Sigmoid colon (tissue), 7 donors: ENCODE measurements around the gene ZNF710. TPM values are rescaled to one million over a fixed set of nuclear protein-coding genes. Genes with fewer than 3 reads are reported as not detected.

Source experiments
- DNase-seq: peaks from one replicate; pipeline ENCODE4 v3.0.0-alpha.2; 2019
- H3K27ac ChIP-seq, 4 donors: fragments of 200-600 bp; sonication (generic); one replicate each; pipeline ENCODE4 v1.5.1; 2016 to 2019; ENCODE audit warnings: mild to moderate bottlenecking in 1 of 4
- H3K27me3 ChIP-seq, 3 donors: fragments of 200-600 bp; sonication (generic); one replicate each; pipeline ENCODE4 v1.5.1; 2019; ENCODE audit warnings: mild to moderate bottlenecking in 1 of 3
- H3K36me3 ChIP-seq, 4 donors: fragments of 200-600 bp; sonication (generic); one replicate each; pipeline ENCODE4 v1.5.1; 2016 to 2019
- H3K4me1 ChIP-seq, 4 donors: fragments of 200-600 bp; sonication (generic); one replicate each; pipeline ENCODE4 v1.5.1; 2017 to 2019
- H3K4me3 ChIP-seq, 4 donors: fragments of 200-600 bp; sonication (generic); one replicate each; pipeline ENCODE4 v1.5.1; 2017 to 2019; ENCODE audit warnings: mild to moderate bottlenecking in 2 of 4, moderate library complexity in 1 of 4
- H3K9me3 ChIP-seq, 4 donors: fragments of 200-600 bp in 3 of 4; sonication (generic) in 3 of 4; one replicate each; pipeline versions ENCODE4 v1.5.1 to v1.6.1; 2013 to 2019
- CTCF ChIP-seq, 4 experiments: fragments of 450-650 bp in 3 of 4; fragments of 200-600 bp in 1 of 4; IDR thresholded peaks; one replicate each; pipeline ENCODE4 v1.5.1; 2016 to 2019; ENCODE audit warnings: antibody characterized with exemption in 4 of 4, mild to moderate bottlenecking in 3 of 4, moderate library complexity in 2 of 4
- EP300 ChIP-seq, 4 donors: sonication (generic); formaldehyde crosslinking; IDR thresholded peaks; one replicate each; pipeline ENCODE4 v1.6.1; 2017; ENCODE audit warnings: antibody characterized with exemption in 4 of 4
- POLR2A ChIP-seq, 2 donors: fragments of 450-650 bp; IDR thresholded peaks; one replicate each; pipeline ENCODE4 v1.6.1; 2016; ENCODE audit warnings: antibody characterized with exemption in 2 of 2, mild to moderate bottlenecking in 2 of 2, moderate library complexity in 2 of 2
- POLR2AphosphoS5 ChIP-seq, 4 donors: sonication (generic); formaldehyde crosslinking; IDR thresholded peaks; one replicate each; pipeline ENCODE4 v1.6.1; 2017; ENCODE audit warnings: antibody characterized with exemption in 4 of 4
- WGBS, 2 donors: extraction: QIAGEN DNeasy Blood & Tissue Kit; methylation state at CpG; one replicate each; pipeline ENCODE4 v1.1.7; 2013; 5-methylcytosine and 5-hydroxymethylcytosine counted together
- intact Hi-C: fragments of 100-400 bp; cut with DNase I; formaldehyde crosslinking; loops from one replicate; pipeline ENCODE4 v1.15.1; 2023
- polyA plus RNA-seq, 3 donors: library from polyadenylated mRNA; stranded (reverse); fragments of 200-250 nt; gene quantifications; one replicate each; pipeline ENCODE4 v1.2.3, GENCODE V29; 2013
- total RNA-seq, 4 donors: library from RNA; depleted of rRNA; stranded (reverse); fragments of >200 nt; gene quantifications; one replicate each; pipeline ENCODE4 v1.1.0, GENCODE V29; 2016
- donor health status: healthy with polysubstance abuse.
- donor health status: Bipolar disorder and iron deficiency.
- donor health status: healthy.

ZNF710 gene
- total and polyA plus RNA-seq, 7 donors: 5.3 to 28.2 (median 10.0) TPM

DNA sequence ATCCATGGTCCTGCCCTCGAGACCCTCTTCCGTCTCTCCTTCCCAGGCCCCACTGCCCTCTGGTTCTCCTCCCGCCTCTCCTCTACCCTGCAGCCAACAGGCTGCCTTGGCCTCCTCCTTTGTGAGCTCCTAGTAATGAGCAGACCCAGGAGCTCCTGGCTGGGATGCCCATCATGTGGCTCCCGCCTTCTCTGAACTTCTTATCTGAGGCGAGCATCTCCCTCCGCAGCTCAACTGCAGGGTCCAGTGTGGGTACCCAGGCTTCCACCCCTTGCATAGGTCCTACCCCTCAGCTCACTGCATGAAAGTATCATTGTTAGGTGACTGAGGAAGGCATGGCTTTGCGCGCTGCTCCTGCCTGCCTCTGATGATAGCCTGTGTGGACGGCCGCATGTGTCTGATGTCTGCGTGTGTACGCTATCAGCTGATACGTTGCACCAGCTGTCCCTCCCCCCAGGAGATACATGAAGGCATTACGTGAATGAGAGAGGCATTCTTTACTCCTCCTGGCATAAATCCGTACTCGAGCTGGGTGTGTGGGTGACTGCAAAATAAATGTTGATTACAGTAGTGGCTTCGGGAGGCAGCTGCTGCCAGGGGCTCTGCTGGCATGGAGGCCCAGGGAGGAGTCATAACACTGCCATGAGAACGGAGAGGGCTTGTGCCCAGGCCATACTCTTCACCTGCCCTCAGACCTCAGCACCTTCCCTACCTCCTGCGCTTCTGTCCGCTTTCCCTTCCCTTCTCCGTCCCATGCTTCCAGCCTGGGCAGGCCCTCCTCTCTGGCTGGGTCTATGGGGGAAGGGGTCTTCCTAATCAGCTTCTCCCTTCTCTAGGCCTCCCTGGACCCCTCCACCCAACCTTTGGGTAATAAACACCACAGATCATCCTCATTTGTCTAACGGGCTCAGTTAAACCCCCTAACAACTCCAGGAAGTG, 48.8 kb downstream of the ZNF710 start:
- no peak overlapping the region for H3K4me3 ChIP-seq
- H3K27me3 ChIP-seq: no peaks in the 10 kb centered on the region
- no peaks in the 10 kb centered on the region for H3K9me3 ChIP-seq
- no peak for DNase-seq
- intact Hi-C loops: no loop called here
- H3K27ac ChIP-seq: peak overlapping the region in 1 of 4 donors; percentile 25
- TF ChIP-seq POLR2AphosphoS5 (IDR thresholded peaks at IDR 0.05) (no peak), CTCF (IDR thresholded peaks at IDR 0.05) (no peak), EP300 (IDR thresholded peaks at IDR 0.05) (no peak)
- WGBS, 2 donors: 79 to 87% methylated on average over 22 of the region's 22 CpGs
- peaks cover 0 to 37% (median 35%) of the 10 kb centered on the region in 4 donors for H3K4me1 ChIP-seq
- no peaks in the 10 kb centered on the region for H3K36me3 ChIP-seq

DNA sequence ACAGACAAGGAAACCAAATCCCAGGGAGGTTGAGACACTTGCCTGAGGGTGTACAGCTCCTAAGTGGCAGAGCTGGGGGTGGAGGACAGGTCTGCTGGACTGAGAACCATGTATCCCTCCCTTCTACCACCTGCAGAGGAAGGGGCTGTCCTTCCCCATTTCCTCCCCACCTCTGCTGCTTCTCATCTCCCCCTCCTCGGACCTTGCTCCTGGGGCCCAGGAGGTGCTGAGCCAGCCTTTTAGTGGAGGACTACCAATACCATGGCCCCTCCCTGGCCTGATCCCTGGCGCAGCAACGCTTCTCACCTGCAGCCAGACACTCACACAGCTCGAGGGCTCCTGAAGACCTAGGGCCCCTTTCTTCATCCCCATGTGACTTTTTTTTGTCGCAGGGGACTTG, 50.8 kb downstream of the ZNF710 start:
- Histone ChIP-seq H3K4me1 (peaks cover 0 to 28% (median 23%) of the 10 kb centered on the region in 4 donors), H3K36me3 (no peaks in the 10 kb centered on the region), H3K27me3 (no peaks in the 10 kb centered on the region), H3K4me3 (no peak overlapping the region), H3K9me3 (no peaks in the 10 kb centered on the region), H3K27ac (no peak overlapping the region)
- TF ChIP-seq CTCF (IDR thresholded peaks at IDR 0.05) (no peak), POLR2A (IDR thresholded peaks at IDR 0.05) (no peak), POLR2AphosphoS5 (IDR thresholded peaks at IDR 0.05) (no peak), EP300 (IDR thresholded peaks at IDR 0.05) (no peak)
- 73 to 78% methylated on average over 5 of the region's 5 CpGs for WGBS, 2 donors
- intact Hi-C loops: no loop called here
- DNase-seq: no peak

GRCh38 chr15:90053685-90054466, 52.8 kb downstream of the ZNF710 start:
- Histone ChIP-seq H3K36me3 (no peaks in the 10 kb centered on the region), H3K4me3 (no peak overlapping the region), H3K4me1 (peaks cover 0 to 13% (median 9%) of the 10 kb centered on the region in 4 donors), H3K27me3 (no peaks in the 10 kb centered on the region), H3K27ac (no peak overlapping the region), H3K9me3 (no peaks in the 10 kb centered on the region)
- WGBS, 2 donors: 86 to 88% methylated on average over 14 of the region's 14 CpGs
- intact Hi-C loops: no loop called here
- no peak for TF ChIP-seq POLR2A (IDR thresholded peaks at IDR 0.05)
- DNase-seq: no peak

- DNase-seq: no peak
- Histone ChIP-seq H3K27me3 (no peaks in the 10 kb centered on the region), H3K4me1 (peaks cover 0 to 13% (median 9%) of the 10 kb centered on the region in 4 donors), H3K27ac (no peak overlapping the region), H3K9me3 (no peaks in the 10 kb centered on the region), H3K4me3 (no peak overlapping the region), H3K36me3 (no peaks in the 10 kb centered on the region)
- intact Hi-C loops: no loop called here
- TF ChIP-seq POLR2A (IDR thresholded peaks at IDR 0.05): no peak
- WGBS, 2 donors: 26 to 53% methylated on average over 7 of the region's 7 CpGs
Measured at GRCh38 chr15:90054618-90055097, 53.5 kb downstream of the ZNF710 start.

- peaks cover 0 to 9% (median 4%) of the 10 kb centered on the region in 4 donors for H3K4me1 ChIP-seq
- no peaks in the 10 kb centered on the region for H3K9me3 ChIP-seq
- 77 to 78% methylated on average over 7 of the region's 7 CpGs for WGBS, 2 donors
- no peak for TF ChIP-seq POLR2AphosphoS5 (IDR thresholded peaks at IDR 0.05)
- no peak for TF ChIP-seq CTCF (IDR thresholded peaks at IDR 0.05)
- TF ChIP-seq EP300 (IDR thresholded peaks at IDR 0.05): no peak
- no peak for TF ChIP-seq POLR2A (IDR thresholded peaks at IDR 0.05)
- H3K36me3 ChIP-seq: no peaks in the 10 kb centered on the region
- DNase-seq: no peak
- no peaks in the 10 kb centered on the region for H3K27me3 ChIP-seq
- no peak overlapping the region for H3K27ac ChIP-seq
- intact Hi-C loops: no loop called here
- no peak overlapping the region for H3K4me3 ChIP-seq
Measured at GRCh38 chr15:90055182-90055581, 54.1 kb downstream of the ZNF710 start.
